ENCODE measurements around the gene AFAP1L2. TPM values are rescaled to one million over a fixed set of nuclear protein-coding genes. Genes with fewer than 3 reads are reported as not detected.

The AFAP1L2 gene
- total and polyA plus RNA-seq, 7 donors, result 2.5 to 26.0 (median 7.9) TPM

- no peaks in the 10 kb centered on the region for H3K9me3 ChIP-seq
- H3K36me3 ChIP-seq, result no peaks in the 10 kb centered on the region
- H3K27me3 ChIP-seq, result no peaks in the 10 kb centered on the region
- 95 to 96% methylated on average over 10 of the region's 10 CpGs for WGBS, 2 donors
- no peak for TF ChIP-seq CTCF (IDR thresholded peaks at IDR 0.05)
- no peak for TF ChIP-seq POLR2A (IDR thresholded peaks at IDR 0.05)
- no peak for TF ChIP-seq POLR2AphosphoS5 (IDR thresholded peaks at IDR 0.05)
- TF ChIP-seq EP300 (IDR thresholded peaks at IDR 0.05), result no peak
- no peak for DNase-seq
- no peaks in the 10 kb centered on the region for H3K4me1 ChIP-seq
- intact Hi-C loops (cut with DNase I), result no loop called here
- no peak overlapping the region for H3K27ac ChIP-seq
- H3K4me3 ChIP-seq, result no peak overlapping the region
Measured at GRCh38 chr10:114283091-114283490, 121.2 kb downstream of the AFAP1L2 start.

- WGBS, 2 donors, result 94 to 97% methylated on average over 2 of the region's 2 CpGs
- H3K36me3 ChIP-seq, result no peaks in the 10 kb centered on the region
- DNase-seq, result no peak
- no peak overlapping the region for H3K27ac ChIP-seq
- H3K27me3 ChIP-seq, result no peaks in the 10 kb centered on the region
- TF ChIP-seq POLR2A (IDR thresholded peaks at IDR 0.05), result no peak
- TF ChIP-seq CTCF (IDR thresholded peaks at IDR 0.05), result no peak
- no peak for TF ChIP-seq EP300 (IDR thresholded peaks at IDR 0.05)
- no peak for TF ChIP-seq POLR2AphosphoS5 (IDR thresholded peaks at IDR 0.05)
- H3K4me1 ChIP-seq, result no peaks in the 10 kb centered on the region
- intact Hi-C loops (cut with DNase I), result no loop called here
- no peaks in the 10 kb centered on the region for H3K9me3 ChIP-seq
- no peak overlapping the region for H3K4me3 ChIP-seq
Measured at GRCh38 chr10:114282526-114282925, 121.8 kb downstream of the AFAP1L2 start.

- no peak overlapping the region for H3K4me3 ChIP-seq
- no peaks in the 10 kb centered on the region for H3K4me1 ChIP-seq
- no peaks in the 10 kb centered on the region for H3K9me3 ChIP-seq
- intact Hi-C loops (cut with DNase I), result no loop called here
- TF ChIP-seq CTCF (IDR thresholded peaks at IDR 0.05) (no peak), POLR2AphosphoS5 (IDR thresholded peaks at IDR 0.05) (no peak), EP300 (IDR thresholded peaks at IDR 0.05) (no peak), POLR2A (IDR thresholded peaks at IDR 0.05) (no peak)
- no peaks in the 10 kb centered on the region for H3K27me3 ChIP-seq
- no peaks in the 10 kb centered on the region for H3K36me3 ChIP-seq
- no peak for DNase-seq
- H3K27ac ChIP-seq, result no peak overlapping the region
- 77 to 83% methylated on average over 5 of the region's 5 CpGs for WGBS, 2 donors
Measured at GRCh38 chr10:114281461-114281860, 122.8 kb downstream of the AFAP1L2 start.

GRCh38 chr10:114281006-114281405 is 123.3 kb downstream of the AFAP1L2 start:
- Histone ChIP-seq H3K9me3 (no peaks in the 10 kb centered on the region), H3K4me3 (no peak overlapping the region), H3K4me1 (no peaks in the 10 kb centered on the region), H3K27me3 (no peaks in the 10 kb centered on the region), H3K27ac (no peak overlapping the region), H3K36me3 (no peaks in the 10 kb centered on the region)
- intact Hi-C loops (cut with DNase I), result no loop called here
- TF ChIP-seq CTCF (IDR thresholded peaks at IDR 0.05) (no peak), POLR2AphosphoS5 (IDR thresholded peaks at IDR 0.05) (no peak), POLR2A (IDR thresholded peaks at IDR 0.05) (no peak), EP300 (IDR thresholded peaks at IDR 0.05) (no peak)
- DNase-seq, result no peak
- 68 to 73% methylated on average over 7 of the region's 7 CpGs for WGBS, 2 donors

- H3K4me3 ChIP-seq, result no peak overlapping the region
- TF ChIP-seq CTCF (IDR thresholded peaks at IDR 0.05) (no peak), POLR2A (IDR thresholded peaks at IDR 0.05) (no peak), EP300 (IDR thresholded peaks at IDR 0.05) (no peak), POLR2AphosphoS5 (IDR thresholded peaks at IDR 0.05) (no peak)
- WGBS, 2 donors, result 87 to 92% methylated on average over 8 of the region's 8 CpGs
- H3K36me3 ChIP-seq, result no peaks in the 10 kb centered on the region
- no peaks in the 10 kb centered on the region for H3K4me1 ChIP-seq
- DNase-seq, result no peak
- H3K9me3 ChIP-seq, result no peaks in the 10 kb centered on the region
- no peaks in the 10 kb centered on the region for H3K27me3 ChIP-seq
- H3K27ac ChIP-seq, result no peak overlapping the region
- intact Hi-C loops (cut with DNase I), result no loop called here
Measured at GRCh38 chr10:114279901-114280644, 124.2 kb downstream of the AFAP1L2 start.
